BE2C (cell line): Measurements from ENCODE around the gene HOPX.
A peak's percentile ranks its signal among the peaks of the same experiment; 100 is the strongest.
"Not testable (repeated sequence)": the region's sequence is repeated elsewhere in the genome, so short reads cannot be mapped to it uniquely, and the experiment has no call there.

Source experiments
- DNase-seq: peaks from one replicate; pipeline ENCODE4 v3.0.0-alpha.2; 2020
- H3K27me3 ChIP-seq: fragments of 250-450 bp; sonication (Bioruptor Pico); 2 replicates; pipeline ENCODE4 v1.5.1; 2020; ENCODE audit warnings: mild to moderate bottlenecking
- H3K36me3 ChIP-seq: fragments of 250-450 bp; sonication (Bioruptor Pico); 2 replicates; pipeline ENCODE4 v1.5.1; 2020; ENCODE audit warnings: mild to moderate bottlenecking
- H3K4me1 ChIP-seq: fragments of 250-450 bp; sonication (Bioruptor Pico); 2 replicates; pipeline ENCODE4 v1.5.1; 2020
- H3K4me3 ChIP-seq: 2 replicates; pipeline ENCODE4 v1.5.1; 2011; ENCODE audit warnings: low read depth, low read length
- H3K9me3 ChIP-seq: fragments of 250-450 bp; sonication (Bioruptor Pico); 2 replicates; pipeline ENCODE4 v1.5.1; 2020
- CTCF ChIP-seq: IDR thresholded peaks from 2 replicates; pipeline ENCODE4 v1.5.1; 2012; ENCODE audit warnings: mild to moderate bottlenecking, low read depth, low read length

Gene HOPX

GRCh38 chr4:56671860-56672259, 9.2 kb downstream of the HOPX start:
- no peak for TF ChIP-seq CTCF
- Histone ChIP-seq H3K4me1 (no peaks in the 10 kb centered on the region), H3K27me3 (no peaks in the 10 kb centered on the region), H3K9me3 (no peaks in the 10 kb centered on the region; the same call in 1 of the 2 replicates), H3K36me3 (no peaks in the 10 kb centered on the region), H3K4me3 (no peak overlapping the region)
- no peak for DNase-seq

GRCh38 chr4:56671373-56671772, 9.7 kb downstream of the HOPX start:
- Histone ChIP-seq H3K9me3 (no peaks in the 10 kb centered on the region; the same call in 1 of the 2 replicates), H3K4me1 (no peaks in the 10 kb centered on the region), H3K36me3 (no peaks in the 10 kb centered on the region), H3K27me3 (peaks cover 1% of the 10 kb centered on the region; the same call in 1 of the 2 replicates), H3K4me3 (no peak overlapping the region)
- DNase-seq: no peak
- no peak for TF ChIP-seq CTCF

GRCh38 chr4:56668267-56668666, 12.8 kb downstream of the HOPX start:
- peak; percentile 40 for TF ChIP-seq CTCF
- Histone ChIP-seq H3K9me3 (no peaks in the 10 kb centered on the region; the same call in 1 of the 2 replicates), H3K4me1 (no peaks in the 10 kb centered on the region), H3K4me3 (no peak overlapping the region), H3K36me3 (no peaks in the 10 kb centered on the region), H3K27me3 (peaks cover 5% of the 10 kb centered on the region; the same call in 1 of the 2 replicates)
- no peak for DNase-seq

GRCh38 chr4:56667396-56667795, 13.7 kb downstream of the HOPX start:
- not testable (repeated sequence) for H3K4me3 ChIP-seq, DNase-seq, H3K36me3 ChIP-seq, H3K9me3 ChIP-seq, H3K4me1 ChIP-seq, H3K27me3 ChIP-seq

- TF ChIP-seq CTCF: no peak
- H3K4me1 ChIP-seq: no peaks in the 10 kb centered on the region
- DNase-seq: no peak
- peaks cover 8% of the 10 kb centered on the region; the same call in 1 of the 2 replicates for H3K27me3 ChIP-seq
- no peaks in the 10 kb centered on the region; the same call in 1 of the 2 replicates for H3K9me3 ChIP-seq
- H3K4me3 ChIP-seq: no peak overlapping the region
- no peaks in the 10 kb centered on the region for H3K36me3 ChIP-seq
Observed at GRCh38 chr4:56666279-56666678, 14.8 kb downstream of the HOPX start.

GRCh38 chr4:56665781-56666180, 15.3 kb downstream of the HOPX start:
- H3K4me3 ChIP-seq: no peak overlapping the region
- H3K36me3 ChIP-seq: no peaks in the 10 kb centered on the region
- no peak for DNase-seq
- no peaks in the 10 kb centered on the region for H3K4me1 ChIP-seq
- no peak for TF ChIP-seq CTCF
- peaks cover 9% of the 10 kb centered on the region; the same call in 1 of the 2 replicates for H3K27me3 ChIP-seq
- H3K9me3 ChIP-seq: no peaks in the 10 kb centered on the region; the same call in 1 of the 2 replicates
